Measurements from ENCODE around the gene BOLA3. TPM values are rescaled to one million over a fixed set of nuclear protein-coding genes. Genes with fewer than 3 reads are reported as not detected.

BOLA3 gene
- total and polyA plus RNA-seq, 2 of the 4 experiments (the other 2 are of a cell fraction): 13.3 to 39.5 TPM

DNA sequence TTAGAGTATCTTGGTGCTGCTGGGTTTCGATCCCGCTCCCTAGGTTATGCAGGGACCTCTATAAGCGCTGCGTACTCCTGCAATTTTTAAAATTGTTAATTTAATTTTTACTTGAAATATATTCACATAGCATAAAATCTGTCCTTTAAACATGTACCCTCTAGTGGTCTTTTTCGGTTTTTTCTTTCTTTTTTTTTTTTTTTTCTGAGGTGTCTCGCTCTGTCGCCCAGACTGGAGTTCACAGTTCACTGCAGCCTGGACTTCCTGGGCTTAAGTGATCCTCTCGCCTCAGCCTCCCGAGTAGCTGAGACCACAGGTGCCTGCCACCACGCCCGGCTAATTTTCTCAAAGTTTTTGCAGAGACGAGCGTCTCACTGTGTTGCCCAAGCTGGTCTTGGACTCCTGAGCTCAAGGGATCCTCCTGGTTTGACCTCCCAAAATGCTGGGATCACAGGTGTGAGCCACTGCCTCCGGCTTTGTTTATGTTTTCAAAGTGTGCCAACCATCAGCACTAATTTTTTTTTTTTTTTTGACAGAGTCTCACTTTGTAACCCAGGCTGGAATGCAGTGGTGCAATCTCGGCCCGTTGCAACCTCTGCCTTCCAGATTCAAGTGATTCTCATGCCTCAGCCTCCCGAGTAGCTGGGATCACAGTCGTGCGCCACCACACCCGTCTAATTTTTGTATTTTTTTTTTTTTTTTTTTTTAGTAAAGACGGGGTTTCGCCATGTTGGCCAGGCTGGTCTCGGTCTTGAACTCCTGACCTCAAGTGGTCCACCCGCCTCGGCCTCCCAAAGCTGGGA lies 31.6 kb upstream of the BOLA3 start:
- Histone ChIP-seq H3K14ac (replicated peaks; ENCODE audit: low read depth, low read length) (peak overlapping the region; percentile 27; the same call in 1 of the 2 replicates), H3K56ac (ENCODE audit: extremely low read depth, insufficient read depth, low read length) (no peak overlapping the region), H3K36me3 (ENCODE audit: control insufficient read depth, insufficient read depth, low read length) (peaks cover 2% of the 10 kb centered on the region; the same call in 1 of the 2 replicates), H4K91ac (ENCODE audit: insufficient read depth, low read depth, low read length) (no peak overlapping the region), H2BK15ac (ENCODE audit: low read depth, low read length) (no peak overlapping the region), H3K27ac (ENCODE audit: insufficient read depth, low read length) (0 out of 2 replicates have a peak overlapping the region, but pooled peaks have one; percentile 5), H3K27me3 (ENCODE audit: control insufficient read depth, insufficient read depth, low read length) (no peaks in the 10 kb centered on the region), H3K4me1 (ENCODE audit: control insufficient read depth, insufficient read depth, low read length) (0 out of 2 replicates have a peak, but pooled peaks cover 2% of the 10 kb centered on the region), H2BK120ac (ENCODE audit: low read depth, low read length) (no peak overlapping the region), H3K18ac (ENCODE audit: low read depth, low read length) (no peak overlapping the region), H2BK5ac (ENCODE audit: low read depth, low read length, poor library complexity, severe bottlenecking) (no peak overlapping the region), H2AK9ac (replicated peaks; ENCODE audit: low read depth, low read length, poor library complexity) (peak overlapping the region; percentile 15), H3K79me1 (ENCODE audit: low read depth in 1 of 2, low read length in 2 of 2) (peaks cover 0 to 12% of the 10 kb centered on the region in 2 experiments; a peak in 1 of 4 replicates), H3K9ac (ENCODE audit: low read depth, low read length) (peak overlapping the region; percentile 13; the same call in 1 of the 2 replicates), H3K23ac (ENCODE audit: low read depth, low read length) (0 out of 2 replicates have a peak overlapping the region, but pooled peaks have one; percentile 12), H4K5ac (ENCODE audit: low read depth, low read length) (peak overlapping the region; percentile 28; the same call in 1 of the 2 replicates), H4K20me1 (ENCODE audit: insufficient read depth, low read length) (peaks cover 37% of the 10 kb centered on the region), H3K9me3 (ENCODE audit: control insufficient read depth, insufficient read depth, low read length) (no peaks in the 10 kb centered on the region), H3K9me1 (ENCODE audit: insufficient read depth, low read length) (peaks cover 3% of the 10 kb centered on the region; the same call in 1 of the 2 replicates), H2BK20ac (ENCODE audit: low read depth, low read length) (no peak overlapping the region), H2AK5ac (ENCODE audit: low read depth, low read length) (0 out of 2 replicates have a peak overlapping the region, but pooled peaks have one; percentile 3), H4K8ac (ENCODE audit: low read depth in 2 of 2, low read length in 2 of 2) (peak overlapping the region; percentile 35 to 91; a peak in 3 of 4 replicates), H3K4me3 (ENCODE audit: insufficient read depth, low read depth, low read length) (peak overlapping the region; percentile 7; the same call in 1 of the 2 replicates), H3K4ac (ENCODE audit: low read depth, low read length) (peak overlapping the region; percentile 76), H3K4me2 (ENCODE audit: low read depth, low read length) (peak overlapping the region; percentile 34; the same call in 1 of the 2 replicates), H2AFZ (replicated peaks; ENCODE audit: low read length, poor library complexity) (peak overlapping the region; percentile 84)
- WGBS, 2 experiments (ENCODE audit: extremely low coverage in 2 of 2, insufficient read length in 1 of 2): 63% methylated on average over 12 of the region's 25 CpGs; no CpG with 5 or more reads in 1 of the 2 experiments
- TF ChIP-seq NFE2L2 (IDR thresholded peaks at IDR 0.05; ENCODE audit: low read depth, low read length) (no peak), RAD21 (IDR thresholded peaks at IDR 0.05; ENCODE audit: low read length) (no peak)
- TF ChIP-seq, protein P1, sequence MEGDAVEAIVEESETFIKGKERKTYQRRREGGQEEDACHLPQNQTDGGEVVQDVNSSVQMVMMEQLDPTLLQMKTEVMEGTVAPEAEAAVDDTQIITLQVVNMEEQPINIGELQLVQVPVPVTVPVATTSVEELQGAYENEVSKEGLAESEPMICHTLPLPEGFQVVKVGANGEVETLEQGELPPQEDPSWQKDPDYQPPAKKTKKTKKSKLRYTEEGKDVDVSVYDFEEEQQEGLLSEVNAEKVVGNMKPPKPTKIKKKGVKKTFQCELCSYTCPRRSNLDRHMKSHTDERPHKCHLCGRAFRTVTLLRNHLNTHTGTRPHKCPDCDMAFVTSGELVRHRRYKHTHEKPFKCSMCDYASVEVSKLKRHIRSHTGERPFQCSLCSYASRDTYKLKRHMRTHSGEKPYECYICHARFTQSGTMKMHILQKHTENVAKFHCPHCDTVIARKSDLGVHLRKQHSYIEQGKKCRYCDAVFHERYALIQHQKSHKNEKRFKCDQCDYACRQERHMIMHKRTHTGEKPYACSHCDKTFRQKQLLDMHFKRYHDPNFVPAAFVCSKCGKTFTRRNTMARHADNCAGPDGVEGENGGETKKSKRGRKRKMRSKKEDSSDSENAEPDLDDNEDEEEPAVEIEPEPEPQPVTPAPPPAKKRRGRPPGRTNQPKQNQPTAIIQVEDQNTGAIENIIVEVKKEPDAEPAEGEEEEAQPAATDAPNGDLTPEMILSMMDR (conservative IDR thresholded peaks at IDR 0.05; ENCODE audit: low read depth, low read length): peak; percentile 34
- DNase-seq: no peak
- intact Hi-C loops (cut with micrococcal nuclease): no loop called here
- dilution Hi-C loops (cut with HindIII; ENCODE audit: low sequenced_read_pairs, unreplicated experiment): no loop called here
- ChIA-PET CTCF (interaction anchor here (0.8 to 1.2 kb wide), 5 partner anchors 9 to 404 kb away, joined by 3 read pairs; no protein-coding TSS in a partner anchor), POLR2A (ENCODE audit: unreplicated experiment) (interaction anchor here (0.6 to 1.1 kb wide), 4 partner anchors 9 to 317 kb away, joined by 3 read pairs; no protein-coding TSS in a partner anchor)
- no peak for ATAC-seq (ENCODE audit: low read depth)
- in situ Hi-C loops (cut with MboI; ENCODE audit: low sequenced_read_pairs): no loop called here
- BruUV-seq (replicated peaks): no TSS peak
